ENCODE data around the gene TFF3. TPM values are rescaled to one million over a fixed set of nuclear protein-coding genes. Genes with fewer than 3 reads are reported as not detected.

The TFF3 gene
- total RNA-seq, 4 donors from 2014 or later: 3.6 to 16.8 (median 8.7) TPM

DNA sequence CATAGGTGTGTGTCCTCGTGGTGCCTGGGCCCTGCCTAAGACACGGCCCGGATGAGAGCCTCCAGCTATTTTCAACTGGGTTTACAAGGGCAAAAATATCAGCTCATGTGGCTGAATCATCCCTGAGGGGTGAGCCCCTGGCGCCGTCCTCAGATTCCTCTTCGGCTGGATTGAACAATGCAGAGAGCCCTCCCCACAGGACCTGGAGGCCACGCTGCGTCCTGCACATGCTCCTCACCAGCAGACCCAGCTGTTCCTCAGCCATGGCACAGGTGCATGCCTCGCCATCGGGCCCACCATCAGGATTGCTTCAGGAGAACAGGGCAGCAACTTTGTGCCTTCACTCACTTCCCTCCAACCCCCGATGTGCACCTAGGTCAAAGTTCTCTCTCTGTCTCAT, 35.3 kb downstream of the TFF3 start:
- intact Hi-C loops (cut with DNase I; ENCODE audit: low total_unique reads): no loop called here
- H3K4me3 ChIP-seq (ENCODE audit: low read depth, poor library complexity, severe bottlenecking): no peak overlapping the region
- DNase-seq (ENCODE audit: low spot score in 2 of 2): no peak
- TF ChIP-seq, protein P1, sequence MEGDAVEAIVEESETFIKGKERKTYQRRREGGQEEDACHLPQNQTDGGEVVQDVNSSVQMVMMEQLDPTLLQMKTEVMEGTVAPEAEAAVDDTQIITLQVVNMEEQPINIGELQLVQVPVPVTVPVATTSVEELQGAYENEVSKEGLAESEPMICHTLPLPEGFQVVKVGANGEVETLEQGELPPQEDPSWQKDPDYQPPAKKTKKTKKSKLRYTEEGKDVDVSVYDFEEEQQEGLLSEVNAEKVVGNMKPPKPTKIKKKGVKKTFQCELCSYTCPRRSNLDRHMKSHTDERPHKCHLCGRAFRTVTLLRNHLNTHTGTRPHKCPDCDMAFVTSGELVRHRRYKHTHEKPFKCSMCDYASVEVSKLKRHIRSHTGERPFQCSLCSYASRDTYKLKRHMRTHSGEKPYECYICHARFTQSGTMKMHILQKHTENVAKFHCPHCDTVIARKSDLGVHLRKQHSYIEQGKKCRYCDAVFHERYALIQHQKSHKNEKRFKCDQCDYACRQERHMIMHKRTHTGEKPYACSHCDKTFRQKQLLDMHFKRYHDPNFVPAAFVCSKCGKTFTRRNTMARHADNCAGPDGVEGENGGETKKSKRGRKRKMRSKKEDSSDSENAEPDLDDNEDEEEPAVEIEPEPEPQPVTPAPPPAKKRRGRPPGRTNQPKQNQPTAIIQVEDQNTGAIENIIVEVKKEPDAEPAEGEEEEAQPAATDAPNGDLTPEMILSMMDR (IDR thresholded peaks at IDR 0.05): no peak
- TF ChIP-seq POLR2A (IDR thresholded peaks at IDR 0.05): no peak
- WGBS, 2 donors: 82 to 89% methylated on average over 8 to 11 of the region's 11 CpGs

DNA sequence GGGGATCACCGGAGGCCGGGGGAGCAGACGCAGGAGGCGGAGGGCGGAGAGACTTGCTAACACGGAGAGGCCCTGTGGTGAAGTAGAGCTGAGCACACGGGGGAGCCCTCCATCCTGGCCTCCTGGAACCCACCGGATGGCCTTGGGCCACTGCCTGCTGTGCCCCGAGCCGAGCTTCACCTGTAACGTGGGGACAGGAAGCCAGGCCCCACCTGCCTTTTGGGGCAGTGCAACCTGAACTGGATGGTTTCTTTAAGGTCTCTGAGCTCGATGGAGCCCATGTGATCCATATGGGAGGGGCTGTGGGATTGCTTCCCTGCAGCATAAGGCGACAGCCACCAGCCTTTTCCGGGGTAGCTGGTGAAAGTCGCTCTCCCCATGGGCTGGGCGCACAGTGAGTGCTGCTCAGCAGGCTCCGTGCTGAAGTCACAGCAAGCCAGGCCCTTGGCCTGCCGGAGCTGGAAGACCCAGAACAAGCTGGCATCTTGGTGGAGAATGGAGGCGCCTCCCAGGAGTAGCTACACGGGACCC, 35.8 kb downstream of the TFF3 start:
- DNase-seq (ENCODE audit: low spot score in 2 of 2): no peak
- H3K4me3 ChIP-seq (ENCODE audit: low read depth, poor library complexity, severe bottlenecking): no peak overlapping the region
- intact Hi-C loops (cut with DNase I; ENCODE audit: low total_unique reads): no loop called here
- WGBS, 2 donors: 90 to 91% methylated on average over 19 to 20 of the region's 20 CpGs
- TF ChIP-seq, protein P1 (IDR thresholded peaks at IDR 0.05): no peak
- no peak for TF ChIP-seq POLR2A (IDR thresholded peaks at IDR 0.05)

DNA sequence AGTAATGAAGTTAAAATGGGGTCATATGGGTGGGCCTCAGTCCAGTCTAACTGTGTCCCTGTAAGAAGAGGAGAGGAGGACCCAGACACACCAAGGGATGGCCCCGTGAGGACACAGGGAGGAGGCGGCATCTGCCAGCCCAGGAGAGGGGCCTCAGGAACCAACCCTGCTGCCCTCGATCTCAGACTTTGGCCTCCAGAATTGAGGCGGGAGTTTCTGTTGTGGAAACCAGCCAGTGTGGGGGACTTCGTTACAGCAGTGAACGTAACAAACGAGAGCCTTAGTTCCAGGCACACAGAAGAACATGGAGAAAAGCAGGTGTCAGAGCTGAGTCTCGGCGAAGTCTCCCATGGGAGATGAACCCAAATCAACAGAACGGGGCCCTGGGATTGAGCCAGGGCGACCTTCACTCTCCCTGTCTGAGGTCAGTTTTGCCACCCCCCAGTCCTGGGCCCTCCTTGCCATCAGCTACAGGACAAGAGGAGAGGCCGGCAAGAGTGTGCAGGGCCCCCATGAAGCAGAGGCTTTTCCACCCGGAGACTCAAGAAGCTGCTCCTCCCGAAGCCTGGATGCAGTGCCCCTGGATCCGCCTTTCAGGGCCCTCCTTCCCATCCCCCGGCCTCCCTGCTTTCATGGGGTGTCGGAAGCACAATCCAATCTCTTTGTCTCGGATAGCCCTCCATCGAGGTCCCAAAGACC, 36.6 kb downstream of the TFF3 start:
- no peak overlapping the region for H3K4me3 ChIP-seq (ENCODE audit: low read depth, poor library complexity, severe bottlenecking)
- TF ChIP-seq, protein P1 (IDR thresholded peaks at IDR 0.05): no peak
- no peak for TF ChIP-seq POLR2A (IDR thresholded peaks at IDR 0.05)
- DNase-seq (ENCODE audit: low spot score in 2 of 2): no peak
- 91% methylated on average over 18 of the region's 19 CpGs for WGBS, 2 donors
- intact Hi-C loops (cut with DNase I; ENCODE audit: low total_unique reads): no loop called here

DNA sequence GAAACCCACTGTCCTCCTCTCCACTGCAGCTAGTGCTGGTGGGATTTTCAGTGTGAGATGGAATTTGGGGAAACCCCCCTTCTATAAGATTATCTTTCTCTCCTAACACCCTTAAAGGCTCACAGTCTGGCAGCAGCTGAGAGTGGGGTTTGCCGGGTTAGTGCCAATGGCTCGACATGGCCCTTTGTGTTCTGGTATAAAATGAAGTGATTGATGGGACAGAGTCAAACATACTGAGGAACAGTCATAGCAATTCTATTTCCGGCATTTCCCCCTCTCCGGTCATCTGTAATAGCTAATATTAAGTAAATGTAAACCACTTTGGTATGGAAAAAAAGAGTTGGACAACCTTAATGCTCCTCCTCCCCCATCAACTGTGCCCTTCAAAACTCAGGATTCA, 37.6 kb downstream of the TFF3 start:
- 89 to 92% methylated on average over 4 of the region's 4 CpGs for WGBS, 2 donors
- TF ChIP-seq POLR2A (IDR thresholded peaks at IDR 0.05): no peak
- TF ChIP-seq, protein P1 (IDR thresholded peaks at IDR 0.05): no peak
- intact Hi-C loops (cut with DNase I; ENCODE audit: low total_unique reads): no loop called here
- no peak for DNase-seq (ENCODE audit: low spot score in 2 of 2)
- no peak overlapping the region for H3K4me3 ChIP-seq (ENCODE audit: low read depth, poor library complexity, severe bottlenecking)

DNA sequence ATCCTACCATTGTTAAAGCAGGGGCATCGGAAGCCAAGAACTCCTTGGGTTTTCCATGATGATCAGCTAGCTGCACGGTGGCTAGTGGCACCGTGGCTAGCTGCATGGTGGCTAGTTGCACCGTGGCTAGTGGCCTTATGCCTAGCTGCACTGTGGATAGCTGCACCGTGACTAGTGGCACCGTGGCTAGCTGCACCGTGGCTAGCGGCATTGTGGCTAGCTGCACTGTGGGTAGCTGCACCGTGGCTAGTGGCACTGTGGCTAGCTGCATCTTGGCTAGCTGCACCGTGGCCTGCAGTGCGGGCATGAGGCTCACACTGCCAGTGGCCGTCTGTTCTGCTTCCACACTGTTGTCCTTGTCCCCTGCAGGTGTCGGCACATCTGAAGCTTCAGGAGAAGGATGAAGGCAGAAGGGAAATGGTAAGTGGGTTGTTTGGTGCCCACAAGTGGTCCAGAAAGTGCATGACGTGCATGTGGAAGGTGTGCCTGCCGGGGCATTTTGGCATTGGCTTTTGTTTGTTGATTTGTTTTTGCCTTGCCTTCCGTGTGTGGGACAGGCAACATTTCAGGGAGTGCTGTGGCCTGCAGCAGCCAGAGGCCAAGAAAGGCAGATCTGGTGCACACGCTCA, 38.6 kb downstream of the TFF3 start:
- DNase-seq (ENCODE audit: low spot score in 2 of 2): no peak
- WGBS, 2 donors: 88 to 95% methylated on average over 16 to 17 of the region's 17 CpGs

More for the DNA sequence above, 38.6 kb downstream of the TFF3 start:
- TF ChIP-seq POLR2A (IDR thresholded peaks at IDR 0.05): no peak
- TF ChIP-seq, protein P1 (IDR thresholded peaks at IDR 0.05): no peak
- intact Hi-C loops (cut with DNase I; ENCODE audit: low total_unique reads): loop anchor here (1.0 kb wide), 1 partner anchor 147 kb away; no protein-coding TSS in a partner anchor
- no peak overlapping the region for H3K4me3 ChIP-seq (ENCODE audit: low read depth, poor library complexity, severe bottlenecking)

Measured in lower leg skin (tissue), 4 donors.